IMR-90 (cell line): ENCODE measurements around the gene SYNPR. TPM values are rescaled to one million over a fixed set of nuclear protein-coding genes. Genes with fewer than 3 reads are reported as not detected.

Source experiments
- ATAC-seq: fragments of 200-7000 bp; cut with Tn5 transposase; 2 replicates; pipeline ENCODE4 v1.9.1; 2020; ENCODE audit warnings: low read depth, mild to moderate bottlenecking, moderate library complexity
- BruUV-seq: library from RNA; stranded (reverse); fragments of 400-500 nt; replicated peaks from 2 replicates; lab custom pipeline; 2021; lab: Mats Ljungman, UMichigan
- CTCF ChIA-PET: fragments of 300-600 bp; formaldehyde crosslinking; extraction: SDS; loops from one replicate; lab custom pipeline; 2021; ENCODE audit warnings: antibody characterized with exemption; lab: Yijun Ruan, JAX
- POLR2A ChIA-PET: fragments of 300-600 bp; sonication (Branson Sonifier 250); formaldehyde crosslinking; loops from one replicate; lab custom pipeline; 2022; ENCODE audit warnings: antibody characterized with exemption; ENCODE audit not compliant: unreplicated experiment; lab: Charles Lee
- DNase-seq: peaks from one replicate; pipeline ENCODE4 v3.0.0; 2013
- H2AFZ ChIP-seq: replicated peaks from 2 replicates; pipeline ENCODE3; 2013; ENCODE audit warnings: low read length, mild to moderate bottlenecking; ENCODE audit not compliant: poor library complexity
- H2AK5ac ChIP-seq: 2 replicates; pipeline ENCODE4 v1.6.1; 2013; ENCODE audit warnings: low read depth, low read length, inconsistent platforms
- H2AK9ac ChIP-seq: replicated peaks from 2 replicates; pipeline ENCODE3; 2013; ENCODE audit warnings: mild to moderate bottlenecking, low read depth, low read length, moderate library complexity; ENCODE audit not compliant: poor library complexity
- H2BK120ac ChIP-seq: 2 replicates; pipeline ENCODE4 v1.6.1; 2013; ENCODE audit warnings: low read depth, low read length, inconsistent platforms
- H2BK15ac ChIP-seq: 3 replicates; pipeline ENCODE4 v1.6.1; 2013; ENCODE audit warnings: low read depth, low read length, inconsistent platforms
- H2BK20ac ChIP-seq: 2 replicates; pipeline ENCODE4 v1.6.1; 2013; ENCODE audit warnings: low read depth, mild to moderate bottlenecking, inconsistent platforms, low read length, moderate library complexity
- H2BK5ac ChIP-seq: 2 replicates; pipeline ENCODE4 v1.6.1; 2013; ENCODE audit warnings: mild to moderate bottlenecking, low read depth, low read length, inconsistent platforms; ENCODE audit not compliant: poor library complexity, severe bottlenecking
- H3K14ac ChIP-seq: replicated peaks from 2 replicates; pipeline ENCODE4 v1.6.1; 2013; ENCODE audit warnings: low read depth, low read length, inconsistent platforms
- H3K18ac ChIP-seq: 2 replicates; pipeline ENCODE4 v1.6.1; 2013; ENCODE audit warnings: low read depth, low read length, control low read depth
- H3K23ac ChIP-seq: 2 replicates; pipeline ENCODE4 v1.6.1; 2013; ENCODE audit warnings: low read depth, low read length, inconsistent platforms
- H3K27ac ChIP-seq: 2 replicates; pipeline ENCODE4 v1.5.1; 2013; ENCODE audit warnings: mild to moderate bottlenecking, control low read depth, low read length; ENCODE audit not compliant: insufficient read depth
- H3K27me3 ChIP-seq: 2 replicates; pipeline ENCODE4 v1.6.1; 2013; ENCODE audit warnings: low read length; ENCODE audit not compliant: control insufficient read depth, insufficient read depth
- H3K36me3 ChIP-seq: 2 replicates; pipeline ENCODE4 v1.6.1; 2013; ENCODE audit warnings: low read length, mixed read lengths; ENCODE audit not compliant: control insufficient read depth, insufficient read depth
- H3K4ac ChIP-seq: 2 replicates; pipeline ENCODE4 v1.6.1; 2013; ENCODE audit warnings: low read depth, low read length, inconsistent platforms
- H3K4me1 ChIP-seq: 2 replicates; pipeline ENCODE4 v1.6.1; 2013; ENCODE audit warnings: low read length, mixed read lengths; ENCODE audit not compliant: control insufficient read depth, insufficient read depth
- H3K4me2 ChIP-seq: 2 replicates; pipeline ENCODE4 v1.6.1; 2013; ENCODE audit warnings: low read depth, mild to moderate bottlenecking, control low read depth, low read length, moderate library complexity
- H3K4me3 ChIP-seq: 2 replicates; pipeline ENCODE4 v1.5.1; 2013; ENCODE audit warnings: low read depth, mild to moderate bottlenecking, control low read depth, low read length, moderate library complexity; ENCODE audit not compliant: insufficient read depth
- H3K56ac ChIP-seq: 2 replicates; pipeline ENCODE4 v1.6.1; 2013; ENCODE audit warnings: low read length, inconsistent platforms; ENCODE audit not compliant: insufficient read depth; ENCODE audit errors: extremely low read depth
- H3K79me1 ChIP-seq, 2 experiments: 2 replicates each; pipeline ENCODE4 v1.6.1; 2013; ENCODE audit warnings: low read length in 2 of 2, inconsistent platforms in 1 of 2, low read depth in 1 of 2
- H3K9ac ChIP-seq: 2 replicates; pipeline ENCODE4 v1.6.1; 2013; ENCODE audit warnings: low read depth, low read length, control low read depth
- H3K9me1 ChIP-seq: 2 replicates; pipeline ENCODE4 v1.6.1; 2013; ENCODE audit warnings: low read length, inconsistent platforms; ENCODE audit not compliant: insufficient read depth
- H3K9me3 ChIP-seq: 2 replicates; pipeline ENCODE4 v1.6.1; 2013; ENCODE audit warnings: low read length; ENCODE audit not compliant: control insufficient read depth, insufficient read depth
- H4K20me1 ChIP-seq: 2 replicates; pipeline ENCODE4 v1.6.1; 2013; ENCODE audit warnings: low read length, inconsistent platforms; ENCODE audit not compliant: insufficient read depth
- H4K5ac ChIP-seq: 2 replicates; pipeline ENCODE4 v1.6.1; 2013; ENCODE audit warnings: mild to moderate bottlenecking, low read depth, low read length, control low read depth
- H4K8ac ChIP-seq, 2 experiments: 2 replicates each; pipeline ENCODE4 v1.6.1; 2013; ENCODE audit warnings: low read depth in 2 of 2, low read length in 2 of 2, control low read depth in 1 of 2, inconsistent platforms in 1 of 2
- H4K91ac ChIP-seq: 2 replicates; pipeline ENCODE4 v1.6.1; 2013; ENCODE audit warnings: low read depth, low read length, inconsistent platforms; ENCODE audit not compliant: insufficient read depth
- CHD1 ChIP-seq: IDR thresholded peaks from 2 replicates; pipeline ENCODE4 v1.6.1; 2012; ENCODE audit warnings: low read depth, low read length, improper control_type of control experiment
- ELK1 ChIP-seq: fragments of 150-350 bp; IDR thresholded peaks from 2 replicates; pipeline ENCODE4 v1.6.1; 2016; ENCODE audit warnings: low read depth, mild to moderate bottlenecking, low read length, moderate library complexity, borderline replicate concordance
- FOS ChIP-seq: fragments of 150-350 bp; IDR thresholded peaks from 2 replicates; pipeline ENCODE4 v1.6.1; 2016; ENCODE audit warnings: low read depth, low read length
- MAFK ChIP-seq: IDR thresholded peaks from 2 replicates; pipeline ENCODE4 v1.6.1; 2012; ENCODE audit warnings: low read depth, low read length, improper control_type of control experiment
- MAZ ChIP-seq: IDR thresholded peaks from 2 replicates; pipeline ENCODE4 v1.6.1; 2012; ENCODE audit warnings: low read depth, mild to moderate bottlenecking, low read length, improper control_type of control experiment, moderate library complexity, borderline replicate concordance
- MXI1 ChIP-seq: IDR thresholded peaks from 2 replicates; pipeline ENCODE4 v1.6.1; 2012; ENCODE audit warnings: low read depth, mild to moderate bottlenecking, low read length, moderate library complexity, borderline replicate concordance
- NFE2L2 ChIP-seq: fragments of 150-350 bp; IDR thresholded peaks from 2 replicates; pipeline ENCODE4 v1.6.1; 2016; ENCODE audit warnings: low read depth, mild to moderate bottlenecking, low read length
- POLR2A ChIP-seq: IDR thresholded peaks from 2 replicates; pipeline ENCODE4 v1.6.1; 2012; ENCODE audit warnings: mild to moderate bottlenecking, low read depth, low read length
- WGBS, 2 experiments: methylation state at CpG; one replicate each; pipeline versions ENCODE4 v1.1.5 to v1.1.7; 2013; ENCODE audit warnings: missing lambda C conversion rate in 2 of 2; ENCODE audit not compliant: insufficient read length in 1 of 2; ENCODE audit errors: extremely low coverage in 2 of 2; 5-methylcytosine and 5-hydroxymethylcytosine counted together
- dilution Hi-C: fragments of 300-500 bp; cut with HindIII; formaldehyde crosslinking; loops from one replicate; pipeline ENCODE4 v1.14.3; 2018; ENCODE audit warnings: low sequenced_read_pairs; ENCODE audit not compliant: unreplicated experiment
- in situ Hi-C: fragments of 300-500 bp; cut with MboI; formaldehyde crosslinking; loops from 3 replicates; pipeline ENCODE4 v1.14.3; 2019; ENCODE audit warnings: low sequenced_read_pairs, inconsistent platforms, mixed read lengths
- intact Hi-C: fragments of 100-400 bp; cut with micrococcal nuclease; formaldehyde crosslinking; loops from 2 replicates; pipeline ENCODE4 v1.10.0; 2022
- polyA plus RNA-seq, 3 experiments: library from polyadenylated mRNA; depleted of rRNA; stranded (reverse); fragments of >200 nt; gene quantifications; 2 replicates each; pipeline ENCODE4 v1.2.3, GENCODE V29; 2012; ENCODE audit warnings: low replicate concordance in 1 of 3
- total RNA-seq: library from RNA; depleted of rRNA; stranded (reverse); fragments of >200 nt; gene quantifications from 2 replicates; pipeline ENCODE4 v1.2.3, GENCODE V29; 2012

SYNPR gene
- total and polyA plus RNA-seq, 2 of the 4 experiments (the other 2 are of a cell fraction), result not detected

DNA sequence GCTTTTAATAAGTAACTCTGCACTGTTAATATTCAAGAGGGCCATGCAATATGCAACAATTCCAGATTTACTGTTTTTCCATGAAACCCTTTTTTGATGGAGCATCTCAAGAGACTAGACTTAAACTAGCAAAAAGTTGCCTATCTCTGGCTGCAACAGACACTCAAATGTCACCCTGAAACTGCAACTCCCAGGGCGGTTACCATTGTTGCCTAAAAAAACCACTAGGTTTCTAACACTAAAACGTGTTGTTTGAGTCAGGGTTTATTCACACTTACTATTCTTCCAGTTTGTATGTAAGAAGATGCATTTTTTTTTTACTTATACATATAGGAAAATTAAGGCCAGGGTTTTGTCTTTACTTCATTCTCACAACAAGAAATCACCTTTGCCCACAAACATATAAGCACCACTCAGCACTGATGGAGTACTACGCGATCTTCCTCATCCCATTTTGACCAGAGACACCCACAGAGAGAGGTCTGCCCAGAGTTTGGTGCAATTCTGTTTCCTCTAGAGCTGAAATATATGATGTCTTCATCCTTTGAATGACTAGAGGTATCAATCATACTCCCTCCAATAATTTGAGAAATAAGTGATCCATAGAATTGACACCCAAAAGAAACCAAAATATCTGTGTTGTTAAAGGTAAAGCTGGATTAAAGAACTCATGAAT, 250.4 kb downstream of the SYNPR start:
- dilution Hi-C loops (no loop called here), intact Hi-C loops (no loop called here), in situ Hi-C loops (no loop called here)
- Histone ChIP-seq H4K20me1 (no peaks in the 10 kb centered on the region), H3K79me1 (no peaks in the 10 kb centered on the region), H2BK5ac (no peak overlapping the region), H2AK9ac (no peak overlapping the region), H2BK20ac (no peak overlapping the region), H3K4me2 (no peak overlapping the region), H3K4ac (no peak overlapping the region), H2AFZ (no peak overlapping the region), H3K9me1 (no peaks in the 10 kb centered on the region), H3K14ac (no peak overlapping the region), H2BK15ac (no peak overlapping the region), H3K23ac (no peak overlapping the region), H4K5ac (no peak overlapping the region), H3K9me3 (no peaks in the 10 kb centered on the region), H2AK5ac (no peak overlapping the region), H3K27ac (no peak overlapping the region), H3K4me1 (no peaks in the 10 kb centered on the region), H4K91ac (no peak overlapping the region), H4K8ac (no peak overlapping the region), H2BK120ac (no peak overlapping the region), H3K56ac (no peak overlapping the region), H3K9ac (no peak overlapping the region), H3K4me3 (no peak overlapping the region), H3K27me3 (no peaks in the 10 kb centered on the region), H3K18ac (no peak overlapping the region), H3K36me3 (no peaks in the 10 kb centered on the region)
- no TSS peak for BruUV-seq
- TF ChIP-seq MAZ (no peak), FOS (no peak), MXI1 (no peak), NFE2L2 (no peak), CHD1 (no peak), POLR2A (no peak), ELK1 (no peak), MAFK (no peak)
- ChIA-PET CTCF (no interaction called here), POLR2A (no interaction called here)
- WGBS, 2 experiments, result no CpG with 5 or more reads among the region's 4 CpGs
- DNase-seq (no peak), ATAC-seq (no peak)
